ENCODE data around the gene SERINC3.
A peak's percentile ranks its signal among the peaks of the same experiment; 100 is the strongest.
"Not testable (repeated sequence)": the region's sequence is repeated elsewhere in the genome, so short reads cannot be mapped to it uniquely, and the experiment has no call there.

Gene SERINC3

GRCh38 chr20:44521484-44522481 is at the start of gene SERINC3:
TSS of gene SERINC3 (minus strand) at chr20:44522070. CDS start at chr20:44521951, 119 bp downstream.
- peak; percentile 99 for DNase-seq (ENCODE audit: low spot score)
- Histone ChIP-seq H3K4me3 (peak within 1 kb of the TSS; percentile 99), H3K27ac (peak within 1 kb of the TSS; percentile 98 to 100)
- no peak for TF ChIP-seq CTCF (IDR thresholded peaks at IDR 0.05)

- H3K4me3 ChIP-seq, result no peak overlapping the region
- no peak for TF ChIP-seq CTCF (IDR thresholded peaks at IDR 0.05)
- peak overlapping the region; percentile 66 to 90 for H3K27ac ChIP-seq
- no peak for DNase-seq (ENCODE audit: low spot score)
These were observed 49.6 kb upstream of the SERINC3 start for GRCh38 chr20:44571362-44571988.

GRCh38 chr20:44570367-44570766 is 48.5 kb upstream of the SERINC3 start:
- no peak for DNase-seq (ENCODE audit: low spot score)
- Histone ChIP-seq H3K4me3 (no peak overlapping the region), H3K27ac (no peak overlapping the region)
- no peak for TF ChIP-seq CTCF (IDR thresholded peaks at IDR 0.05)

- no peak for DNase-seq (ENCODE audit: low spot score)
- no peak overlapping the region for H3K4me3 ChIP-seq
- H3K27ac ChIP-seq, result no peak overlapping the region
- no peak for TF ChIP-seq CTCF (IDR thresholded peaks at IDR 0.05)
These were observed 44.9 kb upstream of the SERINC3 start for GRCh38 chr20:44566811-44567210.

- Histone ChIP-seq H3K27ac (no peak overlapping the region), H3K4me3 (no peak overlapping the region)
- no peak for TF ChIP-seq CTCF (IDR thresholded peaks at IDR 0.05)
- DNase-seq (ENCODE audit: low spot score), result no peak
These were observed 44.1 kb upstream of the SERINC3 start for GRCh38 chr20:44566018-44566417.

GRCh38 chr20:44561876-44562275 is 40.0 kb upstream of the SERINC3 start:
- no peak for TF ChIP-seq CTCF (IDR thresholded peaks at IDR 0.05)

GRCh38 chr20:44560818-44561217 is 38.9 kb upstream of the SERINC3 start:
- H3K4me3 ChIP-seq; H3K27ac ChIP-seq; DNase-seq (ENCODE audit: low spot score): not testable (repeated sequence)

More at GRCh38 chr20:44561876-44562275, 40.0 kb upstream of the SERINC3 start:
- Histone ChIP-seq H3K4me3 (no peak overlapping the region), H3K27ac (no peak overlapping the region)
- no peak for DNase-seq (ENCODE audit: low spot score)
